Glutamatergic neuron (in vitro differentiated cells): ENCODE data around the gene JARID2. TPM values are rescaled to one million over a fixed set of nuclear protein-coding genes. Genes with fewer than 3 reads are reported as not detected.

ENCODE experiments used
- DNase-seq: peaks from one replicate; pipeline ENCODE4 v3.0.0; 2022
- H3K27ac Mint-ChIP-seq: one replicate; pipeline ENCODE4 v1.8.0; 2020; ENCODE audit warnings: mild to moderate bottlenecking, mixed read lengths, inconsistent platforms; ENCODE audit not compliant: unreplicated experiment
- H3K27me3 Mint-ChIP-seq: one replicate; pipeline ENCODE4 v1.8.0; 2020; ENCODE audit warnings: mild to moderate bottlenecking, moderate library complexity, mixed read lengths, inconsistent platforms; ENCODE audit not compliant: unreplicated experiment
- H3K36me3 Mint-ChIP-seq: one replicate; pipeline ENCODE4 v1.8.0; 2020; ENCODE audit warnings: mild to moderate bottlenecking, mixed read lengths, inconsistent platforms; ENCODE audit not compliant: unreplicated experiment
- H3K4me1 Mint-ChIP-seq: one replicate; pipeline ENCODE4 v1.8.0; 2020; ENCODE audit warnings: mild to moderate bottlenecking, low read depth, mixed read lengths, inconsistent platforms; ENCODE audit not compliant: unreplicated experiment
- H3K4me3 Mint-ChIP-seq: one replicate; pipeline ENCODE4 v1.8.0; 2020; ENCODE audit warnings: mild to moderate bottlenecking, mixed read lengths, inconsistent platforms; ENCODE audit not compliant: unreplicated experiment
- H3K9me3 Mint-ChIP-seq: one replicate; pipeline ENCODE4 v1.8.0; 2020; ENCODE audit warnings: mild to moderate bottlenecking, moderate library complexity, mixed read lengths, inconsistent platforms; ENCODE audit not compliant: unreplicated experiment
- total RNA-seq: library from RNA; stranded (reverse); fragmentation: NEBNext Ultra II Directional; extraction: Animal tissue kit (Norgen Biotek cat#: 25700); gene quantifications from one replicate; pipeline ENCODE4 v1.2.1, GENCODE V29; 2021; ENCODE audit not compliant: unreplicated experiment
- TF ChIP-seq, protein P1 (sequence below): fragments of 200-600 bp; sonication (generic); IDR thresholded peaks from one replicate; pipeline ENCODE4 v1.5.0; 2021; ENCODE audit not compliant: partially characterized antibody, unreplicated experiment

The JARID2 gene
- total RNA-seq, 1 donor from 2014 or later, result 83.8 TPM

- TF ChIP-seq, protein P1, sequence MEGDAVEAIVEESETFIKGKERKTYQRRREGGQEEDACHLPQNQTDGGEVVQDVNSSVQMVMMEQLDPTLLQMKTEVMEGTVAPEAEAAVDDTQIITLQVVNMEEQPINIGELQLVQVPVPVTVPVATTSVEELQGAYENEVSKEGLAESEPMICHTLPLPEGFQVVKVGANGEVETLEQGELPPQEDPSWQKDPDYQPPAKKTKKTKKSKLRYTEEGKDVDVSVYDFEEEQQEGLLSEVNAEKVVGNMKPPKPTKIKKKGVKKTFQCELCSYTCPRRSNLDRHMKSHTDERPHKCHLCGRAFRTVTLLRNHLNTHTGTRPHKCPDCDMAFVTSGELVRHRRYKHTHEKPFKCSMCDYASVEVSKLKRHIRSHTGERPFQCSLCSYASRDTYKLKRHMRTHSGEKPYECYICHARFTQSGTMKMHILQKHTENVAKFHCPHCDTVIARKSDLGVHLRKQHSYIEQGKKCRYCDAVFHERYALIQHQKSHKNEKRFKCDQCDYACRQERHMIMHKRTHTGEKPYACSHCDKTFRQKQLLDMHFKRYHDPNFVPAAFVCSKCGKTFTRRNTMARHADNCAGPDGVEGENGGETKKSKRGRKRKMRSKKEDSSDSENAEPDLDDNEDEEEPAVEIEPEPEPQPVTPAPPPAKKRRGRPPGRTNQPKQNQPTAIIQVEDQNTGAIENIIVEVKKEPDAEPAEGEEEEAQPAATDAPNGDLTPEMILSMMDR, result no peak
- Mint-ChIP-seq H3K27ac (no peak overlapping the region), H3K36me3 (no peaks in the 10 kb centered on the region), H3K9me3 (peaks cover 5% of the 10 kb centered on the region), H3K4me1 (peaks cover 39% of the 10 kb centered on the region), H3K4me3 (no peak overlapping the region), H3K27me3 (peaks cover 2% of the 10 kb centered on the region)
- no peak for DNase-seq
Observed at GRCh38 chr6:15480525-15480924, 234.7 kb downstream of the JARID2 start.

DNA sequence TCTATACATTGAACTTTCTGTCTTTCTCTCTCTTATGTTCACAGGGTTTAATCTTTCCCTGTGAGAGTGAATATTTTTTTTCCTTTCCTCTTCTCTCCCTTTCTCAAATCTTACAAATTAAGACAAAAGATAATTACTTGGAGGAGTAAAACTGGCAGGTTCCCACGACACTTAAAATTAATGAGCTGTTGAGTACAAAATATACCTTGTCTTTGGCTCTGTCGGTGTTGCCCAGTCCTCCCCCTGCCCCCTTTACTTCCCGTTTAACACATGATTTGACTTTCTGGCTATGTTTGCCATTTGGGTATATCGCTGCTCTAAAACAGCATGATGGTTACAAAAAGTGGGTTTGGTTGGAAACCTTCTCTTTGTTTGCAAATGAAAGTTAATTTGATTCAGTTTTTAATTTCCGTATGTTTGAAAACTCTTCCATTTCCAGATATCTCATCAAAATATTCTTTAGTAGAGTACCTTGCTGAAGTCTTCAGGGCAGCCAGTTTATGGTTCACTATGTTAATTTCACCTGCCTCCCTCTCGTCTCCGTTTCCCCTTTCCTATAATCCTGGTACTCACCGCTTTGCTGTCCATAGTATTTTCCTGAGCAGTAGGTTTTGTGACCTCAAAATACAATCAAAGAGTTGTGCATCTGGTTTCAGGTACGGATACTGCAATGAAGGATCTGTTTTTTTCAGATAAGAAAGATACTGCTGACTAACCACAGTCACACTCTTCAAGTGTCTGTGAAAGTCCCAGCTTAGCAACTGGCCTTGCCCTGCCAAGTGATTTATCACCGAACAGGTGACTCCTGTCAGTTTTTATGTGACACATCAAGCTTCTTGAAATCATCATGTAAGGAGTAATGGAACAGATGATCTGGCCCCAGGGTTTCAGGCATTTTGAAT is 235.8 kb downstream of the JARID2 start:
- H3K4me3 Mint-ChIP-seq, result no peak overlapping the region
- peak overlapping the region; percentile 29 for H3K27ac Mint-ChIP-seq
- H3K36me3 Mint-ChIP-seq, result no peaks in the 10 kb centered on the region
- TF ChIP-seq, protein P1, result no peak
- H3K4me1 Mint-ChIP-seq, result peaks cover 38% of the 10 kb centered on the region
- peaks cover 5% of the 10 kb centered on the region for H3K9me3 Mint-ChIP-seq
- no peak for DNase-seq
- H3K27me3 Mint-ChIP-seq, result peaks cover 2% of the 10 kb centered on the region

- Mint-ChIP-seq H3K36me3 (no peaks in the 10 kb centered on the region), H3K27ac (no peak overlapping the region), H3K4me3 (no peak overlapping the region), H3K27me3 (peaks cover 2% of the 10 kb centered on the region), H3K4me1 (peaks cover 37% of the 10 kb centered on the region), H3K9me3 (peaks cover 7% of the 10 kb centered on the region)
- TF ChIP-seq, protein P1, result no peak
- DNase-seq, result no peak
Observed at GRCh38 chr6:15483060-15483459, 237.2 kb downstream of the JARID2 start.

- Mint-ChIP-seq H3K4me1 (peaks cover 39% of the 10 kb centered on the region), H3K36me3 (no peaks in the 10 kb centered on the region), H3K4me3 (no peak overlapping the region), H3K9me3 (peaks cover 13% of the 10 kb centered on the region), H3K27me3 (peaks cover 3% of the 10 kb centered on the region), H3K27ac (no peak overlapping the region)
- TF ChIP-seq, protein P1, result no peak
- no peak for DNase-seq
Observed at GRCh38 chr6:15484140-15484539, 238.3 kb downstream of the JARID2 start.

- Mint-ChIP-seq H3K27ac (no peak overlapping the region), H3K4me3 (no peak overlapping the region), H3K36me3 (no peaks in the 10 kb centered on the region), H3K9me3 (peaks cover 13% of the 10 kb centered on the region), H3K27me3 (peaks cover 3% of the 10 kb centered on the region), H3K4me1 (peaks cover 38% of the 10 kb centered on the region)
- TF ChIP-seq, protein P1, result no peak
- no peak for DNase-seq
Observed at GRCh38 chr6:15484821-15485220, 239.0 kb downstream of the JARID2 start.
